ENCODE results near the gene KIF15. TPM values are rescaled to one million over a fixed set of nuclear protein-coding genes. Genes with fewer than 3 reads are reported as not detected.
"Not testable (repeated sequence)": the region's sequence is repeated elsewhere in the genome, so short reads cannot be mapped to it uniquely, and the experiment has no call there.

The KIF15 gene
- total RNA-seq, 1 donor from 2014 or later, result 0.64 TPM

GRCh38 chr3:44845528-44846520 is 84.2 kb downstream of the KIF15 start:
- peak overlapping the region in 1 of 2 donors; percentile 37 for H3K27ac ChIP-seq

DNA sequence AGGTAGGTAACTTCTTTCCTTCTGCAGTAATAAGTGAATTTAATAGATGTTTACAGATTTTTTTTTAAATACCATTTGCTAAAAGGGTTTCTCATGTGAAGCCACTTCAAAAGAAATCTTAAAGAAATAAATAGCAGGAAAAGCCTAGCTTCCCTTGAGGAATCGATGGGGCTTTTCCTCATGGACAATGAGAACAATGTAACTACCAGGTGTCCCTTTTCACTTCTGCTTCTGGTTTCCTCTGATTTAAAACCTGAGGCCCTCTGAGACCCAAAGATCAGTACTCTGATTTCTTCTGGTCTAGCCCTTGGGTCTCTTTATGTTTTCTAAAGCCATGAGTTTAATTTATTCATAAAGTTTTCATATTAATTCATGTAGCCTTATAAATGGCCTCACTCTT is 87.0 kb downstream of the KIF15 start:
- no peak for DNase-seq (ENCODE audit: low spot score in 2 of 2)
- H3K4me3 ChIP-seq, result no peak overlapping the region
- intact Hi-C loops (cut with DNase I), result no loop called here

More at GRCh38 chr3:44845528-44846520, 84.2 kb downstream of the KIF15 start:
- TF ChIP-seq, protein P1, sequence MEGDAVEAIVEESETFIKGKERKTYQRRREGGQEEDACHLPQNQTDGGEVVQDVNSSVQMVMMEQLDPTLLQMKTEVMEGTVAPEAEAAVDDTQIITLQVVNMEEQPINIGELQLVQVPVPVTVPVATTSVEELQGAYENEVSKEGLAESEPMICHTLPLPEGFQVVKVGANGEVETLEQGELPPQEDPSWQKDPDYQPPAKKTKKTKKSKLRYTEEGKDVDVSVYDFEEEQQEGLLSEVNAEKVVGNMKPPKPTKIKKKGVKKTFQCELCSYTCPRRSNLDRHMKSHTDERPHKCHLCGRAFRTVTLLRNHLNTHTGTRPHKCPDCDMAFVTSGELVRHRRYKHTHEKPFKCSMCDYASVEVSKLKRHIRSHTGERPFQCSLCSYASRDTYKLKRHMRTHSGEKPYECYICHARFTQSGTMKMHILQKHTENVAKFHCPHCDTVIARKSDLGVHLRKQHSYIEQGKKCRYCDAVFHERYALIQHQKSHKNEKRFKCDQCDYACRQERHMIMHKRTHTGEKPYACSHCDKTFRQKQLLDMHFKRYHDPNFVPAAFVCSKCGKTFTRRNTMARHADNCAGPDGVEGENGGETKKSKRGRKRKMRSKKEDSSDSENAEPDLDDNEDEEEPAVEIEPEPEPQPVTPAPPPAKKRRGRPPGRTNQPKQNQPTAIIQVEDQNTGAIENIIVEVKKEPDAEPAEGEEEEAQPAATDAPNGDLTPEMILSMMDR (IDR thresholded peaks at IDR 0.05), result no peak
- H3K36me3 ChIP-seq, result no peaks in the 10 kb centered on the region
- intact Hi-C loops (cut with DNase I), result no loop called here
- H3K4me3 ChIP-seq, result no peak overlapping the region
- H3K27me3 ChIP-seq, result no peaks in the 10 kb centered on the region
- H3K4me1 ChIP-seq, result no peaks in the 10 kb centered on the region
- no peak for DNase-seq (ENCODE audit: low spot score in 2 of 2)
- H3K9me3 ChIP-seq, result no peaks in the 10 kb centered on the region

GRCh38 chr3:44856663-44857062 is 95.1 kb downstream of the KIF15 start:
- H3K27ac ChIP-seq; H3K4me3 ChIP-seq; DNase-seq (ENCODE audit: low spot score in 2 of 2); H3K4me1 ChIP-seq; H3K9me3 ChIP-seq; H3K36me3 ChIP-seq; intact Hi-C loops (cut with DNase I); H3K27me3 ChIP-seq: not testable (repeated sequence)

More for the DNA sequence above, 87.0 kb downstream of the KIF15 start:
- TF ChIP-seq, protein P1 (IDR thresholded peaks at IDR 0.05), result no peak
- Histone ChIP-seq H3K9me3 (no peaks in the 10 kb centered on the region), H3K27ac (no peak overlapping the region), H3K36me3 (no peaks in the 10 kb centered on the region), H3K27me3 (no peaks in the 10 kb centered on the region), H3K4me1 (no peaks in the 10 kb centered on the region)

- no peaks in the 10 kb centered on the region for H3K27me3 ChIP-seq
- no peak for DNase-seq (ENCODE audit: low spot score in 2 of 2)
- H3K36me3 ChIP-seq, result no peaks in the 10 kb centered on the region
- intact Hi-C loops (cut with DNase I), result loop anchor here (2.0 to 10.0 kb wide), 3 partner anchors 117 to 805 kb away; partner anchors contain the start of genes EXOSC7, TCAIM and ZDHHC3
- no peak overlapping the region for H3K27ac ChIP-seq
- peaks cover 0 to 11% of the 10 kb centered on the region in 2 donors for H3K4me1 ChIP-seq
- no peak overlapping the region for H3K4me3 ChIP-seq
- TF ChIP-seq, protein P1 (IDR thresholded peaks at IDR 0.05), result no peak
- no peaks in the 10 kb centered on the region for H3K9me3 ChIP-seq
These were observed 98.5 kb downstream of the KIF15 start for GRCh38 chr3:44860117-44860516.

DNA sequence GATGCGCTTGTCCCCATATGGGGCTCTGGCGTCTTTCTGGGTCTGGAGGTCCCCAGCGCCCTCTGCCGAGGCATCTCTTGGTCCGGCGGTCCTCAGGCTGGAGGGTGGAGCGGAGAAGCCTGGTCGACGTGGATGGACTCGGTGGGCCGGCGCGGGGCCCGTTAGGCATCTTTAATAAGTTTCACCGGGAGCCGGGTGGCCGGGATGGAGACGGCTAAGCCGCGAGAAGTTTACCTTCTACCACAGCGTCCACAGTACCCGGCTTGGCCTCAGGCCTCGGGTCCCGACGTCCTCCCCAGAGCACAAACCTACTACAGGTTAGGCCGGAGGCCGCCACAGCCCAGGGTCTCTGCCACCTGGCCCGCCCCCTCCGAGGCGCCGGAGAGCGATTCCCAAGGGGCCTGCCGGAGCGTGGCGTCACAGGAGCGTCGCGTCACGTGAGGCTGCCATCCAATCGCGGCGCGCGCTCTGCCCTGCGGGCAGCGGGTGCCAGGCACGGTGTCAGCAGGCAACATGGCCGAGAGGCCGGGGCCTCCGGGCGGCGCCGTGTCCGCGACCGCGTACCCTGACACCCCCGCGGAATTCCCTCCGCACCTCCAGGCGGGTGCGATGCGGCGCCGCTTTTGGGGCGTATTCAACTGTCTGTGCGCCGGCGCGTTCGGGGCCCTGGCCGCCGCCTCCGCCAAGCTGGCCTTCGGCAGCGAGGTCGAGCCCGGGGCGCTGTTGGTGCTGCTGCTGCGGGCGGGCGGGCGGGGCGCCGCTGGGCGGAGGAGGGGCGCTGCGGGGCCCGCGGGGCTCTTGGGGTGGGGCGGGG is 100.0 kb downstream of the KIF15 start, which contains the start of gene TMEM42:
TSS of gene TMEM42 (plus strand) at position 501 of the 814 bp plus-strand sequence. CDS start at position 514, 13 bp downstream.
- intact Hi-C loops (cut with DNase I), result loop anchor here (1.0 to 10.0 kb wide), 5 partner anchors 100 to 803 kb away; partner anchors contain the start of genes EXOSC7, KIAA1143, KIF15 and TCAIM
- peak; percentile 55 to 95 for DNase-seq (ENCODE audit: low spot score in 2 of 2)
- Histone ChIP-seq H3K36me3 (peaks cover 0 to under 1% of the 10 kb centered on the region in 2 donors), H3K4me1 (peaks cover 0 to 11% of the 10 kb centered on the region in 2 donors), H3K4me3 (peak within 1 kb of the TSS; percentile 67 to 89), H3K27me3 (no peaks in the 10 kb centered on the region), H3K9me3 (no peaks in the 10 kb centered on the region), H3K27ac (peak within 1 kb of the TSS; percentile 91 to 96)
- TF ChIP-seq, protein P1 (IDR thresholded peaks at IDR 0.05), result peak in 2 of 3 experiments; percentile 4 to 40
